ENCODE measurements around the gene GDF11. TPM values are rescaled to one million over a fixed set of nuclear protein-coding genes. Genes with fewer than 3 reads are reported as not detected.

Gene GDF11
- total and polyA plus RNA-seq, 2 of the 4 experiments (the other 2 are of a cell fraction), result 2.7 to 12.9 TPM

DNA sequence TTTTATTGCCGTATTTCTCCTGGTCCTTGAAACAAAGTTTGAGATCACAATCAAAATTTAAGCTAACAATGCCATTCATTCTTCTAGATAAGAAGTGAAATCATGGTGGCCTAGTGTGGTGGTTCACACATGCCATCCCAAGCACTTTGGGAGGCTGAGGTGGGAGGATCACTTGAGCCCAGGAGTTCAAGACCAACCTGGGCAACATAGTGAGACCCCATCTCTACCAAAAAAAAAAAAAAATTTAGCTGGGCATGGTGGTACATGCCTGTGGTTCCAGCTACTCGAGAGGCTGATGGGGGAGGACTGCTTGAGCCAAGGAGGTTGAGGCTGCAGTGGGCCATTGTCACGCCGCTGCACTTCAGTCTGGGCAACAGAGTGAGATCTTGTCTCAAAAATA, 24.2 kb downstream of the GDF11 start:
- H4K5ac ChIP-seq (ENCODE audit: low read depth, low read length), result no peak overlapping the region
- ChIA-PET CTCF (interaction anchor here (0.6 to 0.8 kb wide), 2 partner anchors 12 to 29 kb away, joined by 3 to 4 read pairs; no protein-coding TSS in a partner anchor), POLR2A (ENCODE audit: unreplicated experiment) (no interaction called here)
- H4K8ac ChIP-seq (ENCODE audit: low read depth in 2 of 2, low read length in 2 of 2), result no peak overlapping the region
- peaks cover 2% of the 10 kb centered on the region; the same call in 1 of the 2 replicates for H3K4me1 ChIP-seq (ENCODE audit: control insufficient read depth, insufficient read depth, low read length)
- TF ChIP-seq, protein P1, sequence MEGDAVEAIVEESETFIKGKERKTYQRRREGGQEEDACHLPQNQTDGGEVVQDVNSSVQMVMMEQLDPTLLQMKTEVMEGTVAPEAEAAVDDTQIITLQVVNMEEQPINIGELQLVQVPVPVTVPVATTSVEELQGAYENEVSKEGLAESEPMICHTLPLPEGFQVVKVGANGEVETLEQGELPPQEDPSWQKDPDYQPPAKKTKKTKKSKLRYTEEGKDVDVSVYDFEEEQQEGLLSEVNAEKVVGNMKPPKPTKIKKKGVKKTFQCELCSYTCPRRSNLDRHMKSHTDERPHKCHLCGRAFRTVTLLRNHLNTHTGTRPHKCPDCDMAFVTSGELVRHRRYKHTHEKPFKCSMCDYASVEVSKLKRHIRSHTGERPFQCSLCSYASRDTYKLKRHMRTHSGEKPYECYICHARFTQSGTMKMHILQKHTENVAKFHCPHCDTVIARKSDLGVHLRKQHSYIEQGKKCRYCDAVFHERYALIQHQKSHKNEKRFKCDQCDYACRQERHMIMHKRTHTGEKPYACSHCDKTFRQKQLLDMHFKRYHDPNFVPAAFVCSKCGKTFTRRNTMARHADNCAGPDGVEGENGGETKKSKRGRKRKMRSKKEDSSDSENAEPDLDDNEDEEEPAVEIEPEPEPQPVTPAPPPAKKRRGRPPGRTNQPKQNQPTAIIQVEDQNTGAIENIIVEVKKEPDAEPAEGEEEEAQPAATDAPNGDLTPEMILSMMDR (conservative IDR thresholded peaks at IDR 0.05; ENCODE audit: low read depth, low read length), result no peak
- TF ChIP-seq CHD1 (IDR thresholded peaks at IDR 0.05; ENCODE audit: low read depth, low read length) (no peak), MAFK (IDR thresholded peaks at IDR 0.05; ENCODE audit: low read depth, low read length) (no peak), POLR2A (IDR thresholded peaks at IDR 0.05; ENCODE audit: low read depth, low read length) (no peak)
- TF ChIP-seq, protein P2, sequence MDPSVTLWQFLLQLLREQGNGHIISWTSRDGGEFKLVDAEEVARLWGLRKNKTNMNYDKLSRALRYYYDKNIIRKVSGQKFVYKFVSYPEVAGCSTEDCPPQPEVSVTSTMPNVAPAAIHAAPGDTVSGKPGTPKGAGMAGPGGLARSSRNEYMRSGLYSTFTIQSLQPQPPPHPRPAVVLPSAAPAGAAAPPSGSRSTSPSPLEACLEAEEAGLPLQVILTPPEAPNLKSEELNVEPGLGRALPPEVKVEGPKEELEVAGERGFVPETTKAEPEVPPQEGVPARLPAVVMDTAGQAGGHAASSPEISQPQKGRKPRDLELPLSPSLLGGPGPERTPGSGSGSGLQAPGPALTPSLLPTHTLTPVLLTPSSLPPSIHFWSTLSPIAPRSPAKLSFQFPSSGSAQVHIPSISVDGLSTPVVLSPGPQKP (IDR thresholded peaks at IDR 0.05; ENCODE audit: borderline replicate concordance, low read depth, low read length), result no peak
- no peaks in the 10 kb centered on the region for H3K27me3 ChIP-seq (ENCODE audit: control insufficient read depth, insufficient read depth, low read length)
- intact Hi-C loops (cut with micrococcal nuclease), result no loop called here
- no peak overlapping the region for H3K23ac ChIP-seq (ENCODE audit: low read depth, low read length)
- no peak overlapping the region for H2AK9ac ChIP-seq (replicated peaks; ENCODE audit: low read depth, low read length, poor library complexity)
- no peak overlapping the region for H2BK120ac ChIP-seq (ENCODE audit: low read depth, low read length)
- H2BK5ac ChIP-seq (ENCODE audit: low read depth, low read length, poor library complexity, severe bottlenecking), result no peak overlapping the region
- no peak overlapping the region for H3K27ac ChIP-seq (ENCODE audit: insufficient read depth, low read length)
- 100% methylated on average over 3 of the region's 4 CpGs; no CpG with 5 or more reads in 1 of the 2 experiments for WGBS, 2 experiments (ENCODE audit: extremely low coverage in 2 of 2, insufficient read length in 1 of 2)
- no peak overlapping the region for H2BK15ac ChIP-seq (ENCODE audit: low read depth, low read length)
- dilution Hi-C loops (cut with HindIII; ENCODE audit: low sequenced_read_pairs, unreplicated experiment), result no loop called here
- no peak overlapping the region for H3K14ac ChIP-seq (replicated peaks; ENCODE audit: low read depth, low read length)
- H3K4me3 ChIP-seq (ENCODE audit: insufficient read depth, low read depth, low read length), result no peak overlapping the region
- peaks cover 25% of the 10 kb centered on the region for H3K36me3 ChIP-seq (ENCODE audit: control insufficient read depth, insufficient read depth, low read length)
- no peak overlapping the region for H3K9ac ChIP-seq (ENCODE audit: low read depth, low read length)
- no peak overlapping the region for H2AK5ac ChIP-seq (ENCODE audit: low read depth, low read length)
- H4K91ac ChIP-seq (ENCODE audit: insufficient read depth, low read depth, low read length), result no peak overlapping the region
- no peak overlapping the region for H3K56ac ChIP-seq (ENCODE audit: extremely low read depth, insufficient read depth, low read length)
- peaks cover 6 to 37% of the 10 kb centered on the region in 2 experiments for H3K79me1 ChIP-seq (ENCODE audit: low read depth in 1 of 2, low read length in 2 of 2)
- BruUV-seq (replicated peaks), result no TSS peak
- H3K4me2 ChIP-seq (ENCODE audit: low read depth, low read length), result no peak overlapping the region
- ATAC-seq (ENCODE audit: low read depth), result no peak
- no peak overlapping the region for H2AFZ ChIP-seq (replicated peaks; ENCODE audit: low read length, poor library complexity)
- no peak overlapping the region for H2BK20ac ChIP-seq (ENCODE audit: low read depth, low read length)
- H3K9me3 ChIP-seq (ENCODE audit: control insufficient read depth, insufficient read depth, low read length), result no peaks in the 10 kb centered on the region
- no peak for DNase-seq
- peaks cover 4% of the 10 kb centered on the region for H3K9me1 ChIP-seq (ENCODE audit: insufficient read depth, low read length)
- H3K4ac ChIP-seq (ENCODE audit: low read depth, low read length), result no peak overlapping the region
- H4K20me1 ChIP-seq (ENCODE audit: insufficient read depth, low read length), result peaks cover 4% of the 10 kb centered on the region; the same call in 1 of the 2 replicates
- in situ Hi-C loops (cut with MboI; ENCODE audit: low sequenced_read_pairs), result loop anchor here (5.0 kb wide), 1 partner anchor 35 kb away; no protein-coding TSS in a partner anchor
- H3K18ac ChIP-seq (ENCODE audit: low read depth, low read length), result no peak overlapping the region

Measured in IMR-90 (cell line).